NCI-H1105 treated with DMSO at 0.1 percent for 48 hours (cell line): ENCODE results near the gene XRCC5.

Experiments
- DNase-seq: peaks from one replicate; lab custom pipeline; 2025; lab: John Stamatoyannopoulos, UW

Gene XRCC5

DNA sequence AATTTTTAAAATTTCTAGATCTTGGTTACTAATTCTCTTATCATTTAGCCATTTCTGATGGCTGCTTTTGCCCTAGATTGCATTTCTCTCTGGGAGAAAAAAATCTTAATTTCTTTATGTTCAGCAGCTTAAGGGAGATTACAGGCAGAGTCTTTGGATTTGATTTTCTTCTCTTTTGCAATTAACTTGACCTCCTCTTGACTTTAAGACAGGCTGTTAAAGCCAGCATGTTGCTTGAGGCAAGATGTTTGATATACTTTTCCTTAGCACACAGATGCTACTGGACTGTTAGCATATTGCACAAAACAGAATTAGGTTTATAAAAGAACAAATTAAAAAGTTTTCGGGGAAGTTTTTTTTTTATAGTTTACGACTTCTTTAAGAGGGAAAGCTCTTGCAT is 50.0 kb downstream of the XRCC5 start:
- DNase-seq, result no peak

DNA sequence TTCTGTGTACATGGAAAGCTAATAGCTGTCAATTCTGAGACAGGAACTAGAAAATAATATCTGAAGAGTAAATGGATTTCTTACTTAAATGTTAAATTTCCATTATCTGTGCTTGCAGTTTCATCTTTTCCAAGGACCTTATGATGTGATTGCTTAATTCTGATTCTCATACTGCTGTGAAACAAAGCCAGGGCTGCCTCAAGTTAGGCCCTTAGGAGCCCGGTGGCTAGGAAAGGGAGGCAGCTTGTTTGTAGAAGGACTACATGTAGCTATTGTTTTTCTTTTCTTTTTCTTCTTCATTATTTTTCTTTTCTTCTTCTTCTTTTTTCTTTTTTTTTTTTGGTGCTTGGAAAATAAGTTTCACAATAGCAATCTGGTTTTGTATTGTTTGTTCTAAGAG is 50.5 kb downstream of the XRCC5 start:
- DNase-seq, result no peak

DNA sequence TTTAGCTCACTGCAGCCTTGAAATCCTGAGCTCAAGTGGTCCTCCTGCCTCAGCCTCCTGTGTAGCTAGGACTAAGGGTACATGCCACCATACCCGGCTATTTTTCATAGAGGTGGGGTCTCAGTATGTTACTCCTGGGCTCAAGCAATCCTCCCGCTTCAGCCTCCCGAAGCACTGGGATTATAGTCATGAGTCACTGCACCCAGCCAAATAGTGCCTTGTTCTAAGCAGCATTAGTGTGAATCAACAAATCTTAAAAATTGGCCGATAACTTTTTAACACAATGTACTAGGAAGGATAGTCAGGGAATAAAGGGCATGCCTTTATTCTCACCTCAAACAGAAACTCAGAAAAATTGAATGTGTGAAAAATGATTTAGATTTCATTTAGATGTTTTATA is 51.6 kb downstream of the XRCC5 start:
- DNase-seq, result no peak

DNA sequence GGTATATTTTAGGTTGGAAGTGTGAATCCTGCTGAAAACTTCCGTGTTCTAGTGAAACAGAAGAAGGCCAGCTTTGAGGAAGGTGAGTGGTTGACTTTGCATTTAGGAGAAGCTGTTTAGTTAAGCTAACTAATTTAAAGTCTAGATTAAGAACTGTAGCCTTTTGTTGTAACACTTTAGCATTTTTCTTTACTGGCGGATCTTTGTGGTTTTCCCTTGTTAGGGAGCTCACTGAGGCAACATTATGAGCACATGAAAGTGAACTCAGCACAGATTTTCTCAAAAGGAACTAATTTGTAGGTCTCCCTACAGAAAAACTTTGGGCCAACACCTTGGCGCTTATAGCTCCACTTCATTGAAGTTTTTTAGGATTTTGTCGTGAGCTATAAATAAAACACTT is 52.8 kb downstream of the XRCC5 start:
- DNase-seq, result no peak

DNA sequence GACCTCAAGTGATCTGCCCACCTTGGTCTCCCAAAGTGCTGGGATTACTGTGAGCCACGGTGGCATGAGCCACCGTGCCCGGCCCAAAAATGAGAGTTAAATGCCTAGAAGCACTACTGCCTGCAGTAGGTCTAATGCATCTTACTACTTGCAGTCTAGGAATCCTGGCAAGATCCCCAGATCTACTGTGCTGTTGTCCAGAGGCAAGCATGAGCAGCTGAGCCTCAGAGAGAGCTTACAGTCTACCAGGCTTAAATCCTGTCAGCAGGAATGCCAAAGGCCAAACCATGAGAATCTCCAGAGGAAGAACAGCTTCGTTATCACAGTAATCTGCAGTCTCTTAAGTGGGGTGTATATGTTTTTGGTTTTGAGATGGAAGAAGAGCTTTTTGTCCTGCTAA is 54.4 kb downstream of the XRCC5 start:
- DNase-seq, result no peak

DNA sequence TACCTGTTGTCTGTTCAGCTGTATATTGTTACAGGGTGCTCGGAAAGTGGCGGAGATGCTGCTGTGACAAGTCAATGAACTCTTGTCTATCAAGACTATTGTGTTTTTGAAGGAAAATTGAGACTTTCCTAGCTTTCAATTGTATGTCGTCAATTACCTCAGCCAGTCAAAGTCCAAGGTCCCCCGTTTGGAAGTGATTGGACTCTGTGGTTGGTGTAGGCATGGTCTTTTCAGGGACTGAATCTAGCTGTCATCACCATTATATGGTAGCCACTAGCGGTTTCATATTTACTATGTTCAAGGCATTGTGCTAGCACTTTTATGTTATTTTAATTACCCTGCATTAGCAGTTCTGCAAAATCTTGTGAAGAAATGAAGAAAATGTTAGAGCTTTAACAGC is 54.9 kb downstream of the XRCC5 start:
- DNase-seq, result no peak

DNA sequence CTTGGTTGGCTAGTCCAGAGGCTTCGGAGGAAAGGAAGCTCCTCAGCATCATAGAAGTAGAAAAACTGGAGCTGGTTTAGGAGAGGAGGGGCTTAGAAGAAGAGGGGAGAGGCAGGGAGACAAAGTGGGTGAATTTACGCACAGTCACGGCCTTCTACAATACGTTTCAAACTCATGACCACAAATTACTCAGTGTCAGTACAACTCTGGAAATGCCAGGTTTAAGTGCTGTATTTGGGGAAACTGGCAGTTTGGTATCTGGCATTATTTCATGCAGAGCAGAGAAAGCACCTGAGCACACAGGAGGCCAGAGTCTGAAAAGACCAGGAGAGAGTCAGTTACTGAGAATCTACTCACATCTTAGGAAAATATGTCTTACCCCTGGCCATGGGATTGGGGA is 55.4 kb downstream of the XRCC5 start:
- DNase-seq, result no peak

DNA sequence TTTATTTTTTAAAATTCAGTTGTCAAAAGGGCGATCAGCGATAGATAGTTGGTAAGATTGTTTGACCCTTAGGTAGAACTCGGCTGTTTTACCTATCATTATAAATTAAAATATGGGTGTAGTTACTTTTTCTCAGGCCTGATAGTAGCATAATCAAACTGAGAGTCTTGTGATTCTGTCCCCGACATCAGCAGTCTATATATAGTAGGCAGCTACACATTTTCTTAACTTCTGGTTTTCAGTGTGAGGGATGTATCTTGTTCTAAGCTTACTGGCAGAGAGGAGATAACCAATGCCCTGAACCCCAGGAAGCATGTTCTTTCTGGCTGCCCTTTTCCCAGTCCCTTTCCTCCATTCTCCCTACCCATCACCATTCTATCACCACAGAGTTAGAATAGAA is 56.6 kb downstream of the XRCC5 start:
- no peak for DNase-seq

DNA sequence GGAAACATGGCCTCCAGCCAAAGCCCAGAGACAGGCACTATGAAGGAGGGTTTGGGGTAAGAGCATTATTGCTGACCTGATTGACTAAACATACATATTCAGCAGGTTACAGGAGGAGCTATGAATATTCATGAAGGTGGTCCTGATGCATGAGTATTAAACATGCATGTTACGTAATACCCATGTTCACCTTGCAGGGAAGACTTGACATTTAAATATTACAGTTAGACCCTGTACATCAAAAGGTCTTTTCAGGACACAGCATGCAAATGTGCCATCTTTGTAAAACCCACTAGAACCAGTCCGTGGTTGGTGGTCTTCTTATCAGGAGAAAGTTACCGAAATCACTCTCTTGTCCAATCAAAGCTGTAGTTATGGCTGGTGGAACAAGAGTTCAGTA is 59.9 kb downstream of the XRCC5 start:
- no peak for DNase-seq

DNA sequence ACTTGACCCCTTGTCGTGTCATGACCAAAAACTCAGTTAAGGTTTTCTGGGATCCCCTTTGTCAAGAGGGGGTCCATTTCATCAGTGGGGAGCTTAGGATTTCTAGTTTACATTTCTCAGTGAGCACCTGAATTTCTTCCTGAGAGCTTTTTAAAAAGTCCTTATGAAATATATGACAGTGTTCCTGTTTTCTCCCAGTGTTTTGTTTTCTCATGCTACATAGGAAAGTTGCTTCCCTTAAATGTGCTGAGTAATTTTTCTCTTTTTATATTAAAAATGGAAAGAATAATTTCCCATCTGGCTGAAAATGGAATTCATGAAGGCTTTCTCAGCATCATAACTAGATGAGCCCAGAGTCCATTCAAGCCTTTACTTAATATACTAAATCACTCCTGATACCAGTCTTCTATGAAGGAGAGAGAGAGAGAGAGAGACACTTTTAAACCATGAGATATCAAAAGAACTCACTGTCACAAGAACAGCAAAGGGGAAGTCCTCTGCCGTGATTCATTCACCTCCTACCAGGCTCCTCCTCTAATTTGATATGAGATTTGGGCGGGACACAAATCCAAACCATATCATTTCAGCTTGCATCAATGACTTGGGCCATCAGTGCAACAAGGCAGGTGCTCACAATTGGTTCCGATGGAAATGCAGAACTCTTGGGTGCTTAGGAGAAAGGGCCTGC is 61.1 kb downstream of the XRCC5 start:
- no peak for DNase-seq

DNA sequence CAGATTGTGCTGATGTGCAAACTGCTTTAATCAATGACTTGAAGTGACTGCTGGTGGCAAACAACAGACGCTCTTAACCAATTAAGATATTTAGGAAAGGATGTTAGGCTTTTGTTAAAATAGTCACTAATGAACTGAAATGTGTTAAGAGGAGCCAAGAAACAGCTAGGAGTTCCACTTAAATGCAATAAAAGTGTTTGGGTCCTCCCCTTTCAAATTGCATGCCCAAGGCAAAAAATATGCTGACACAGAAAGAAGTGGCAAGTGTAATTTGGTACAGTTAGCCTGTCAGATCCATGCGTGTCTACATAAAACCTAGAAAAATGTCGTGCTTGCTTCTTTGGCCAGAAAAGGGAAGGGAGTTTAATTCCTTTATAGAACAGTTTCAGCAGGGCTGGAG is 61.9 kb downstream of the XRCC5 start:
- no peak for DNase-seq

DNA sequence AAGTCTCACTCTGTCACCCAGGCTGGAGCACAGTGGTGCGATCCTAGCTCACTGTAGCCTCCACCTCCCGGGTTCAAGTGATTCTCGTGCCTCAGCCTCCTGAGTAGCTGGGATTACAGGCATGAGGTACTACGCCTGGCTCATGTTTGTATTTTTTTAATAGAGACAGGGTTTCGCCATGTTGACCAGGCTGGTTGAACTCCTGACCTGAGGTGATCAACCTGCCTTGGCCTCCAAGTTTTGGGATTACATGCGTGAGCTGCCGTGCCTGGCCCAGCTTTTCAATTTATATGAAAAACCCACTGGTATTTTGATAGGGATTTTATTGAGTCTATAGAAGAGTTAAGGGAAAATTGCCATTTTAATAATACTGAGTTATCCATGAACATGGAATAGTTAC is 63.3 kb downstream of the XRCC5 start:
- no peak for DNase-seq

DNA sequence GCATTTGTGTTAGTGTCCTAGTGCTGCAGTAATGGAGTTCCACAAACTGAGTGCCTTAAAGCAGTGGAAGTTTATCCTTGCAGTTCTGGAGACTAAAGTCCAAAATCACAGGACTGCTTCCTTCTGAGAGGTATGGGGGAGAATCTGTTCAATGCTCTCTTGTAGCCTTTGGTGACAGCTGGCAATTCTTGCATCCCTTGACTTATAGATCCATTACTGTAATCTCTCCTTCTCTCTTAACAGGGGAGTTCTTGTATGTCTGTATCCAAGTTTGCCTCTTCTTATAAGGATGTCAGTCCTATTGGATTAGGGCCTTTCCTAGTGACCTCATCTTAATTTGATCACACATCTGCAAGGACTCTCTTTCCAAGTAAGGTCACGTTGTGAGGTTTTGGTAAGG is 69.9 kb downstream of the XRCC5 start:
- no peak for DNase-seq

DNA sequence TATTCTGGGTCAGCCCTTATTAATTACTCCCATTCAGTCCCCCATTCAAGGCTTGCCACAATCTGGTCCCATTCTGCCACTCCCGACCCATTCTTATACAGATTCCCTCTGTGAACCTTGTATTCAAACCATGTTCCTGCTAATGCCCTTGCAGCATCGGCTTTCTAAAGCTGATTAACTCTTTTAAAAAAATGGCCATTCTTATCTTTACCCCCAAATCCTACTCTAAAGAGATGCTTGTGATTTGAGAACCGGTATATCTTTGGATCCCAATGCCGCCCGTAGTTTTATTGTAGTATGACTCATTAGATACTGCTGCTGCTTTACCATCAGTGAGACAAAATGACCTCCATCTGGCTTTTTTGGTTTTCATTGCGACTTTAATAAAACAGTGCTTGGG is 72.2 kb downstream of the XRCC5 start:
- DNase-seq, result no peak

DNA sequence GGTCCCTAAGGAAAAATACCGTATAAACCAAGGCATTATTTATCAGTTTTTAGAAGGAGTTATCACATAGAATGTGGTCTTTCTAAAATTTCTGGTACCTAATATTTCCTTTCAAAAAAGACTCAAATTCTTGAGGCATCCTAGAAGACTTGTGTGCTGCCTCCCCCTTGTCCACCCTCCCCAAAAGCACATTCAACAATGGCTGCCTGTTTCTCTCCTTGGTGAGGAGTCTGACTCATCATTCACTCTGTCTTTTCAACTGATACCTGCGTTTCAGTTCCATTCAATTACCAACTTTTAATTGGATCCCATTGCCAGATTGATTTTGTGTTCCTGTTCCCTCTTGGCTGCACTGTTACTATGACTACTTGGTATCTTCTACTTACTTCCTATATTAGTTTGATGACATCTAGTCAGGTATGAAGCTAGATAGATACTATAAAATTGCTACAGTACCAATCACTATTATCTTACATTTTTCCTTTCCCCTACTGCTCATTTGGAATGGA is 72.9 kb downstream of the XRCC5 start:
- DNase-seq, result no peak

DNA sequence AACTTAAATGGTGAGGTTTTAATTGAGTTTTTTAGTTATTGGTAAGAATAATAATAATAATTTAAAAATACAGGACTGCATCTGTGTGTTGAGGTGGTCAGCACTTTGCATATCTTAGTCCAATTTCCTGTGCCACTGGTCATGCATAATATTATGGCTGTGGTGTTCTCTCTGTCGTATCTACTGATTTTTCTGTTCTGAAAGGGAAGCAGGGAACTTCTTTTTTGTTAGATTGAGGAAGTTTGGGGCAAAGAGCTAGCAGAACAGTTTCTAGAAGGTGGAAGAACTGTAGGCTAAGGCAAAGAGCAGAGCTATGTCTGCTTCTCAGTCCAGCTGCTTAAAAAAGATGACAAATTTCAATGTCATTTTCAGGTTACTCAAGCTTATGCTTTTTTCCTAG is 74.3 kb downstream of the XRCC5 start:
- DNase-seq, result no peak

DNA sequence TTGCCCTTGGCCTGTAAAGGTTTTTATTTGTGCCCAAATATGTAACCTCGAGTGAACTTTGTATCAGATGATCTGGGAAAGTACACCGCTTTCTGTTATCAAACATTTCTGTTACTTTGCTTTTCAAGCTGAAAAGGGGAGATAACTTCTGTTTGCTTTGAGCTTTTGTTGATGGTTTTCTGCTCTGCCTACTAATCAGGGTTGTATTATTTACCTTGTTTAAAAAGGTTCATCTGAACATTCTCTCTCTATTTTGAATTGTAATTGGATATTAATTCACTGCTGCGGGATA is 79.4 kb downstream of the XRCC5 start:
- no peak for DNase-seq

DNA sequence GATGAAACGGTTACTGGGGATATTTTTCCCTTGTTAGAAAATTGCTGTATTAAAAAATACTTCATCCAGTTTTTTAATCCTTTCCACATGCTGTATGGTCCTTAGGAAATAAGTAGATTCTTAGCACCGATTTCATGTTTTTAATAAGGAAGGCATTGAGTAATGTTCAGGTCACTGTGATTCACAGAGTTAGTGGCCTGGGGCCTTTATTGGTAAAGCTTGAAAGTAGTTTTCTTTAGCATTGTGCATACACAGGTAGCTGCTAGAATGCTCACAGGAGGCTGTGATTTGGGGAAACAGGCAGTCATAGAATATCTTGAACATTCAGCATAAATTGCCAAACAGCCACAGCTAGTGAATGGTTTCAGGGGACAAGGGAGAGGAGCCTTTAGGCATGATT is 79.8 kb downstream of the XRCC5 start:
- DNase-seq, result no peak

DNA sequence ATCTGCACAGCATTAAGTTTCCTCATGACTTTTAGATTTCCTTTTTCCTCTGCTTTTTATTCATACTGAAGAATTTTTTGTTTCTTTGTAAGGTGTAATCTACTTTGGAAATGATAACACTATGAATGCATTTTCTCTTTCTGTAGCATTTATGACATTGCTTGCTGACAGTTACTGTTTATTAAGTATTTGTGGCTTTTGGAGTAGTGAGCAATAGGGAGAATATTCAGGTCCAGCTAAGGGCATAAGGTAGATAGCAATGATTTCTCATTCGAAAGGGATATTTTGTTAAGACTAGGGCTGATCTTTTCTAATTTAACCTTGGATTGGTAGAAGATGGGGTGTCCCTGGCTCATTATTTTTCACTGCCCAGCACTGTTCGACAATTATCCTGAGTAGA is 80.3 kb downstream of the XRCC5 start:
- DNase-seq, result no peak

DNA sequence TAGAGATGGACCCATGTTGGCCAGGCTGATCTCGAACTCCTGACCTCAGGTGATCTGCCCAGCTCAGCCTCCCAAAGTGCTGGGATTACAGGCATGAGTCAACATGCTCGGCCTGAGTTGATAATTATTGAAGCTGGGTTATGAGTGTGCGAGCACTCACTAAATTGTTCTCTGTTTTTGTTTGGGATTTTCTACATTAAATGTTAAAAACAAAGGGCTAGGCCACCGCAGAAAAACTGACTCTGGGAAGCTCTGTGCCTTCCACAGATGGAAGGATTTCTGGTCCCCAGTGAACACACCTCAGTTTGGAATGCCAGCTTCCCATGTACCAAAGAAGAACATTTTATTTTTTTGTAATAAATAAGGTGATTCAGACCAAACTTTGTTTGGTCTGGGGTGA is 83.0 kb downstream of the XRCC5 start:
- no peak for DNase-seq

DNA sequence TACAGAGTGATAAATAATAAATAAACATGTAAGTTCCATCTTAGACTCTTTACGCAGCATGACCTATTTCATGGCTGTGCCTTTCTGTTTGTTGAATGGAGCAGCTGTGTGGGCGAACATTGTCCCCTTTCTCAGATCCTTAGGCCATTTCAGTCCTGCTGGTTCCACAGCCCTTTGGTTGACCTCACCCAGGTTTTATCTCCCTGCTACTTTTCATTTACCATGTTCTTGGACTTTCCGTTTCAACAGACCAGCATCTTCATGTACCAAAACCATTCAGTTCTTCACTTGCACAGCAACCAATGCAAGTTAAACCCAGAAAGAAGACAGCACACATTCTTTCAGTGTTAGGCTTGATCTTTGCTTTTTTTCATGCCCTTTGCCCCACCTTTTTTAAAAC is 83.8 kb downstream of the XRCC5 start:
- DNase-seq, result no peak

DNA sequence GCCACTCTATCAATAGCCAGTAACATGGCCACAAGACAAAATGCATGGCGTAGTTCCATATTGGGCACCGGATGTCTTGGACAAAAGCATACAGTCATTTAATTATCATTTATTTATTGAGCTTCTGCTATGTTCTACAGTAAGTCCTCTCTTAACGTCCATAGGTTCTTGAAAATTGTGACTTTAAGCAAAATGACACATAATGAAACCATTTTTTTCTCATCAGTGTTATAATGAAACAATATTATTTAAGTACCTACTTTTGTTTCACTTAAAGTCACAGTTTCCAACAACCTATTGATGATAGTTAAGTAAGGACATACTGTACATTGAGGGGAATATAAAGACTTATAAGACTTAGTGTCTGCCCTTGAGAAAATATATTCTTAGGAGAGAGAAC is 84.9 kb downstream of the XRCC5 start:
- DNase-seq, result no peak

DNA sequence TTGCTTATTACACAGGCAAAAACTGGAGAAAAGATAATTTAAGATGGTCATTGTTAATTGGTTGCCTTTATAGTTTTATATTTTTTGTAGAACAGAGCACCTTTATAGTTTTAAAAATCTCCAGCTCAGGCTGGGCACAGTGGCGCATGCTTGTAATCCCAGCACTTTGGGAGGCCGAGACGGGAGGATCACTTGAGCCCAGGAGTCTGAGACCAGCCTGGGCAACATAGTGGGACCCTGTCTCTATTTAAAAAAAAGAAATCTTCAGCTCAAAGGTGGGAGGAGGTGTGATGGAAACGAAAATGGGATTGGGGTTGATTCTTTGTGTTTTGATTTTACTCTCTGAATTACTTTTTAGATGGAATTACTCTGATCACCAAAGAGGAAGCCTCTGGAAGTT is 85.4 kb downstream of the XRCC5 start:
- no peak for DNase-seq

DNA sequence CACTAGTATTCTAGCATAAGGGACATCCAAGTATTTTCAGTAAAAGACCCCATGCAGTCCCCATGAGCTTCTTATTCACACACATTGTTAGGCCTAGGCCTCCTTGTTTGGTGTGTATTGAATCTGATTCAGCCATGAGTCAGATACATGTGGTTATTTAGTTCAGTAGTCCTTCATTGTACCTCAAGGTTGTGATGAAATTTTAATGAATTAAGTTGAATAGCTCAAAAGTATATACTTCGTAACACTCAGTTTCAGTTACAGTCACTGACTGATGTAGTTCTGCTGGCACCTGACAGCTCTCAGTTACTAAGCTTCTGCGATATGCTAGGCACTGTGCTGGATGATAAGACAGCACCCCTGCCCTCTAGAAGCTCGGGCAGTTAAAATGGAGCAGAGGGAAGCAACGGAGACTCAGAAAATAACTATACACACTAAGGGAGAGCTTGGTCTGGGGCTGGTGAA is 86.4 kb downstream of the XRCC5 start:
- no peak for DNase-seq
